HCT116 (cell line): ENCODE results near the gene VAV2. TPM values are rescaled to one million over a fixed set of nuclear protein-coding genes. Genes with fewer than 3 reads are reported as not detected.

Experiments
- ATAC-seq: fragments of 200-7000 bp; cut with Tn5 transposase; 2 replicates; pipeline ENCODE4 v1.9.1; 2020; ENCODE audit warnings: mild to moderate bottlenecking, moderate library complexity
- BruUV-seq: library from RNA; stranded (reverse); fragments of 400-500 nt; replicated peaks from 2 replicates; lab custom pipeline; 2021; lab: Mats Ljungman, UMichigan
- CTCF ChIA-PET: fragments of 300-600 bp; sonication (Branson Sonifier 250); formaldehyde crosslinking; loops from one replicate; lab custom pipeline; 2021; ENCODE audit warnings: antibody characterized with exemption; lab: Charles Lee
- POLR2A ChIA-PET: fragments of 300-600, 350-600 bp; sonication (Branson Sonifier 250); formaldehyde crosslinking; loops from one replicate; lab custom pipeline; 2021; ENCODE audit warnings: antibody characterized with exemption; lab: Charles Lee
- RAD21 ChIA-PET, 2 experiments: fragments of 300-600 bp; sonication (Branson Sonifier 250); formaldehyde crosslinking; loops; one replicate each; lab custom pipeline; 2023; ENCODE audit warnings: low total read pairs in 2 of 2; ENCODE audit not compliant: uncharacterized antibody in 2 of 2, unreplicated experiment in 2 of 2, low non-redundant PET in 1 of 2; lab: Charles Lee
- DNase-seq: peaks from one replicate; pipeline ENCODE4 v3.0.0-alpha.2; 2010; ENCODE audit warnings: low read depth, low spot score
- H2AFZ ChIP-seq: fragments of 200-600 bp; shearing (Covaris generic), sonication (generic); 2 replicates; pipeline ENCODE4 v1.6.1; 2017; ENCODE audit warnings: low read depth, mixed run types, mixed read lengths, antibody characterized with exemption, low read length; ENCODE audit not compliant: poor library complexity, severe bottlenecking
- H3K27ac ChIP-seq: 2 replicates; pipeline ENCODE4 v1.5.1; 2012; ENCODE audit warnings: low read depth, low read length
- H3K27me3 ChIP-seq: fragments of 200-600 bp; sonication (generic); 2 replicates; pipeline ENCODE4 v1.6.1; 2016; ENCODE audit warnings: mixed run types, low read length, mixed read lengths; ENCODE audit not compliant: insufficient read depth
- H3K36me3 ChIP-seq, 2 experiments: fragments of 200-500 bp in 1 of 2; fragments of 200-600 bp in 1 of 2; sonication (Bioruptor generic) in 1 of 2; sonication (generic) in 1 of 2; 2 replicates each; pipeline versions ENCODE4 v1.5.1 to v1.6.1; 2014 to 2016; ENCODE audit warnings: low read length in 2 of 2, inconsistent platforms in 1 of 2, mixed read lengths in 1 of 2, mixed run types in 1 of 2; ENCODE audit not compliant: insufficient read depth in 2 of 2, control insufficient read depth in 1 of 2
- H3K4me1 ChIP-seq, 2 experiments: fragments of 200-600 bp in 1 of 2; sonication (generic) in 1 of 2; 2 replicates each; pipeline versions ENCODE4 v1.5.1 to v1.6.1; 2012 to 2017; ENCODE audit warnings: low read length in 2 of 2, inconsistent platforms in 1 of 2, mild to moderate bottlenecking in 1 of 2, mixed read lengths in 1 of 2, mixed run types in 1 of 2, moderate library complexity in 1 of 2; ENCODE audit not compliant: insufficient read depth in 2 of 2, control insufficient read depth in 1 of 2
- H3K4me2 ChIP-seq: fragments of 200-600 bp; sonication (generic); 2 replicates; pipeline ENCODE4 v1.6.1; 2017; ENCODE audit warnings: mixed run types, low read length, mixed read lengths
- H3K4me3 ChIP-seq, 2 experiments: fragments of 200-600 bp in 1 of 2; sonication (generic) in 1 of 2; replicated peaks in 1 of 2; 2 replicates each; pipeline ENCODE4 v1.5.1; 2011 to 2016; ENCODE audit warnings: low read length in 2 of 2, control low read depth in 1 of 2, low read depth in 1 of 2, mild to moderate bottlenecking in 1 of 2, mixed read lengths in 1 of 2, mixed run types in 1 of 2
- H3K79me2 ChIP-seq: fragments of 200-600 bp; sonication (generic); 2 replicates; pipeline ENCODE4 v1.6.1; 2017; ENCODE audit warnings: mild to moderate bottlenecking, mixed run types, low read length, moderate library complexity, mixed read lengths; ENCODE audit not compliant: insufficient read depth
- H3K9ac ChIP-seq: fragments of 200-600 bp; sonication (generic); 2 replicates; pipeline ENCODE4 v1.6.1; 2016; ENCODE audit warnings: low read length, mixed read lengths
- H3K9me2 ChIP-seq: fragments of 200-600 bp; sonication (generic), shearing (Covaris generic); 2 replicates; pipeline ENCODE4 v1.6.1; 2017; ENCODE audit warnings: mixed run types, mild to moderate bottlenecking, moderate library complexity; ENCODE audit not compliant: insufficient read depth
- H3K9me3 ChIP-seq, 2 experiments: fragments of 200-500 bp in 1 of 2; fragments of 200-600 bp in 1 of 2; sonication (Bioruptor generic) in 1 of 2; sonication (generic) in 1 of 2; 2 replicates each; pipeline ENCODE4 v1.6.1; 2014 to 2017; ENCODE audit warnings: low read length in 2 of 2, mixed read lengths in 2 of 2, inconsistent platforms in 1 of 2, low read depth in 1 of 2, mild to moderate bottlenecking in 1 of 2, mixed run types in 1 of 2, moderate library complexity in 1 of 2; ENCODE audit not compliant: control insufficient read depth in 1 of 2, insufficient read depth in 1 of 2
- H4K20me1 ChIP-seq: fragments of 200-600 bp; sonication (generic), shearing (Covaris generic); 2 replicates; pipeline ENCODE4 v1.6.1; 2017; ENCODE audit warnings: mixed run types, mild to moderate bottlenecking, moderate library complexity; ENCODE audit not compliant: insufficient read depth
- EGR1 ChIP-seq: IDR thresholded peaks from 2 replicates; pipeline ENCODE4 v1.6.1; 2012; ENCODE audit warnings: low read depth
- ELF1 ChIP-seq: IDR thresholded peaks from 2 replicates; pipeline ENCODE4 v1.6.1; 2012; ENCODE audit warnings: low read depth, borderline replicate concordance
- FOSL1 ChIP-seq: IDR thresholded peaks from 2 replicates; pipeline ENCODE4 v1.6.1; 2012; ENCODE audit warnings: low read depth
- POLR2A ChIP-seq: IDR thresholded peaks from 2 replicates; pipeline ENCODE4 v1.7.0; 2011; ENCODE audit warnings: borderline replicate concordance; ENCODE audit not compliant: insufficient read depth, insufficient read length; ENCODE audit errors: extremely low read depth
- SRF ChIP-seq: IDR thresholded peaks from 2 replicates; pipeline ENCODE4 v1.6.1; 2012; ENCODE audit warnings: low read depth
- YY1 ChIP-seq: IDR thresholded peaks from 2 replicates; pipeline ENCODE4 v1.6.1; 2011; ENCODE audit warnings: low read length, low read depth, moderate library complexity, mild to moderate bottlenecking; ENCODE audit not compliant: insufficient replicate concordance; ENCODE audit errors: extremely low read depth
- ZFX ChIP-seq: fragments of 450-650 bp; IDR thresholded peaks from 2 replicates; pipeline ENCODE4 v1.6.1; 2017
- intact Hi-C: fragments of 100-400 bp; cut with micrococcal nuclease; formaldehyde crosslinking; loops from 2 replicates; pipeline ENCODE4 v1.10.0; 2022
- total RNA-seq: library from RNA; stranded (reverse); gene quantifications from one replicate; pipeline ENCODE4 v1.2.1, GENCODE V29; 2021; ENCODE audit not compliant: unreplicated experiment
- TF ChIP-seq, protein P1 (sequence below): IDR thresholded peaks from 2 replicates; pipeline ENCODE4 v1.6.1; 2012; ENCODE audit warnings: low read depth

VAV2 gene
- total RNA-seq, 1 experiment from 2014 or later = 33.2 TPM

GRCh38 chr9:133877327-133877726, 114.8 kb downstream of the VAV2 start:
- H3K4me3 ChIP-seq = no peak overlapping the region
- H3K4me2 ChIP-seq = no peak overlapping the region
- POLR2A ChIA-PET = no interaction called here
- no peak overlapping the region for H3K9ac ChIP-seq
- H3K79me2 ChIP-seq = peaks cover 39% of the 10 kb centered on the region; the same call in 1 of the 2 replicates
- H4K20me1 ChIP-seq = no peaks in the 10 kb centered on the region
- RAD21 ChIA-PET = no interaction called here
- H3K27ac ChIP-seq = no peak overlapping the region
- peaks cover 52 to 57% of the 10 kb centered on the region in 2 experiments for H3K4me1 ChIP-seq
- H3K9me3 ChIP-seq = no peaks in the 10 kb centered on the region
- no peak overlapping the region for H2AFZ ChIP-seq
- CTCF ChIA-PET = no interaction called here
- ATAC-seq (no peak), DNase-seq (no peak)
- H3K27me3 ChIP-seq = no peaks in the 10 kb centered on the region
- TF ChIP-seq, protein P1, sequence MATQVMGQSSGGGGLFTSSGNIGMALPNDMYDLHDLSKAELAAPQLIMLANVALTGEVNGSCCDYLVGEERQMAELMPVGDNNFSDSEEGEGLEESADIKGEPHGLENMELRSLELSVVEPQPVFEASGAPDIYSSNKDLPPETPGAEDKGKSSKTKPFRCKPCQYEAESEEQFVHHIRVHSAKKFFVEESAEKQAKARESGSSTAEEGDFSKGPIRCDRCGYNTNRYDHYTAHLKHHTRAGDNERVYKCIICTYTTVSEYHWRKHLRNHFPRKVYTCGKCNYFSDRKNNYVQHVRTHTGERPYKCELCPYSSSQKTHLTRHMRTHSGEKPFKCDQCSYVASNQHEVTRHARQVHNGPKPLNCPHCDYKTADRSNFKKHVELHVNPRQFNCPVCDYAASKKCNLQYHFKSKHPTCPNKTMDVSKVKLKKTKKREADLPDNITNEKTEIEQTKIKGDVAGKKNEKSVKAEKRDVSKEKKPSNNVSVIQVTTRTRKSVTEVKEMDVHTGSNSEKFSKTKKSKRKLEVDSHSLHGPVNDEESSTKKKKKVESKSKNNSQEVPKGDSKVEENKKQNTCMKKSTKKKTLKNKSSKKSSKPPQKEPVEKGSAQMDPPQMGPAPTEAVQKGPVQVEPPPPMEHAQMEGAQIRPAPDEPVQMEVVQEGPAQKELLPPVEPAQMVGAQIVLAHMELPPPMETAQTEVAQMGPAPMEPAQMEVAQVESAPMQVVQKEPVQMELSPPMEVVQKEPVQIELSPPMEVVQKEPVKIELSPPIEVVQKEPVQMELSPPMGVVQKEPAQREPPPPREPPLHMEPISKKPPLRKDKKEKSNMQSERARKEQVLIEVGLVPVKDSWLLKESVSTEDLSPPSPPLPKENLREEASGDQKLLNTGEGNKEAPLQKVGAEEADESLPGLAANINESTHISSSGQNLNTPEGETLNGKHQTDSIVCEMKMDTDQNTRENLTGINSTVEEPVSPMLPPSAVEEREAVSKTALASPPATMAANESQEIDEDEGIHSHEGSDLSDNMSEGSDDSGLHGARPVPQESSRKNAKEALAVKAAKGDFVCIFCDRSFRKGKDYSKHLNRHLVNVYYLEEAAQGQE = no peak
- TF ChIP-seq EGR1 (no peak), YY1 (no peak), ZFX (no peak), POLR2A (no peak), ELF1 (no peak), SRF (no peak), FOSL1 (no peak)
- no peaks in the 10 kb centered on the region for H3K9me2 ChIP-seq
- intact Hi-C loops = no loop called here
- no TSS peak for BruUV-seq
- H3K36me3 ChIP-seq = no peaks in the 10 kb centered on the region
